C4-2B (cell line): Measurements from ENCODE around the gene NECTIN1.

Experiments used
- H3K27ac ChIP-seq: fragments of 450-650 bp; 2 replicates; pipeline ENCODE4 v1.5.1; 2017
- CTCF ChIP-seq: fragments of 450-650 bp; conservative IDR thresholded peaks from 2 replicates; pipeline ENCODE4 v1.5.1; 2017; ENCODE audit warnings: mild to moderate bottlenecking
- ZFX ChIP-seq: fragments of 450-650 bp; IDR thresholded peaks from 2 replicates; pipeline ENCODE4 v1.6.1; 2017

NECTIN1 gene

GRCh38 chr11:119686177-119686882 lies 42.7 kb downstream of the NECTIN1 start:
- TF ChIP-seq CTCF (no peak), ZFX (no peak)
- no peak overlapping the region for H3K27ac ChIP-seq

DNA sequence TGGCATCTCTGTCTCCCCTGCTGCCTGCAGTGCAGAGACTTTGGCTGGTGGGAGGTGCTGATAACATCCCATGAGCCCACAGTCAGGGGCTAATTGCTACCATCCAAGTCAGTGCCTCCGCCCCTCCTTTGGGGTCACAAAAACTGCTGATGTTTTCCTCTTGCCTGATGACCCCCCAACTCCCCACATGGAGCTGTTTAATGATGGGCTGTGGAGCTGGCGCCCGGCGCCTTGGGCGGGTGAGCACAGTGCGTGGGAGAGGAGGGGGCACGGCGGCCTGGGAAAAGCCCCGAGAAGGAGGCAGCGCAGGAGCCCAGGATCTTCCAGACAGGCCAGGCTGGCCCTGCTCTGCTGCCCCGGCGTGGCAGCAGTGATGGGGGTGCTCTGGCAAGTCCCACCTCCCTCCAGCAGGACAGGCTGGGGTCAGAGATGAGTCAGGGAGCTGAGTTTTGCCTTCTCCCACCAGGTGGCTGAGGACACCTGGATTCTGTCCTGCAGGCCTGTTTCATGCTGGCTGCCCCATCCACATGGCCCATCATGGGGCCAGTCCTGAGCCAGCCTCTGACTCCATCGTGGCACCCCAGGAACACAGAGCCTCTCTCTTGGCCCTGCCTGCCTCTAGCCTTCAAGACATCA lies 43.8 kb downstream of the NECTIN1 start:
- peak overlapping the region; percentile 7; the same call in 1 of the 2 replicates for H3K27ac ChIP-seq
- TF ChIP-seq CTCF (no peak), ZFX (no peak)

GRCh38 chr11:119684361-119685110 lies 44.5 kb downstream of the NECTIN1 start:
- H3K27ac ChIP-seq: peak overlapping the region; percentile 7; the same call in 1 of the 2 replicates
- TF ChIP-seq CTCF (no peak), ZFX (no peak)

DNA sequence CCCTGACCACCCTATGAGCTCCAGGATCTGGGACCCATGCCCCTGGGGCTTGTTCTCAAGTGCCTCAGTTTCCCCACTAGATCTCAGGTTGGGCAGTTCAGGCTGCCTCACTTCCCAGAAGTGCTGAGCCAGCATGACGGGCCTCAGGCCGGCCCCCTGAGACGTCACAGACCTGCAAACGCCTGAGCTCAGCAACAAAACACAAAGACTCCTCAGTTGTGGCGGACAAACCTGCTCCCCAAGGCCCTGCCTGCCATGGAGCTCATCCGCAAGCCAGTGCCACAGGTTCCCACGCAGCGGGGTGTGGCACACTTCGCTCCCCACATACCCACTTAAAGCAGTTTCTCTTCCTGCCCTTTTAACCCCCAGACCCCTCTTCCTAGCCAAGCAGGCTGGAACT lies 45.2 kb downstream of the NECTIN1 start:
- H3K27ac ChIP-seq: peak overlapping the region; percentile 7; the same call in 1 of the 2 replicates
- TF ChIP-seq CTCF (no peak), ZFX (no peak)

DNA sequence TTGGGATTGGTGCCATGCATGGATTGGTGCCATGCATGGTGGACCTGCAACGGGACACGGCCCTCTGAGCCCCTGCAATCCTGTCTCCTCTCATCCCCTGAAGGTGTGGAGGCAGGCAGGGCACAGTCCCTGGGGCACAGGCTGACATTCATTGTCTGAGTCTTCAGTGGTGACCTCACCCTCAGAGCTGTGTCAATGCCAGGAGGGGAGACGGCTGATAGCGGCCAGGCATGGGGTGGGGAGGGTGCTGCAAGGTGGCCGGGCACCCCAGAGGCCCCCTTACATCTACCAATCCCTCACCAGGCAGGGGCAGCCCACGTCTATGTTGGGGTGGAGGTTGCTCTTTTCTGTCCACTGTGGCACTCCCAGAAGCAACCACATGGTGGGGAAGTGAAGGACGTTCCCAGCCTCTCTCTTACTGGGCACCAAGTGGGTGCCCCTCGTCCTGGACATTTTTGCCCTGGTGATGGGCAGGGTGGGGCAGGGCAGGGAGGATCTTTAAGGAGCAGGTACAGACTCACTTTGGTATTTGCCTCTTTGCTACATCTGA lies 47.6 kb downstream of the NECTIN1 start:
- peak overlapping the region; percentile 42 for H3K27ac ChIP-seq
- TF ChIP-seq ZFX: no peak
- TF ChIP-seq CTCF: no peak

DNA sequence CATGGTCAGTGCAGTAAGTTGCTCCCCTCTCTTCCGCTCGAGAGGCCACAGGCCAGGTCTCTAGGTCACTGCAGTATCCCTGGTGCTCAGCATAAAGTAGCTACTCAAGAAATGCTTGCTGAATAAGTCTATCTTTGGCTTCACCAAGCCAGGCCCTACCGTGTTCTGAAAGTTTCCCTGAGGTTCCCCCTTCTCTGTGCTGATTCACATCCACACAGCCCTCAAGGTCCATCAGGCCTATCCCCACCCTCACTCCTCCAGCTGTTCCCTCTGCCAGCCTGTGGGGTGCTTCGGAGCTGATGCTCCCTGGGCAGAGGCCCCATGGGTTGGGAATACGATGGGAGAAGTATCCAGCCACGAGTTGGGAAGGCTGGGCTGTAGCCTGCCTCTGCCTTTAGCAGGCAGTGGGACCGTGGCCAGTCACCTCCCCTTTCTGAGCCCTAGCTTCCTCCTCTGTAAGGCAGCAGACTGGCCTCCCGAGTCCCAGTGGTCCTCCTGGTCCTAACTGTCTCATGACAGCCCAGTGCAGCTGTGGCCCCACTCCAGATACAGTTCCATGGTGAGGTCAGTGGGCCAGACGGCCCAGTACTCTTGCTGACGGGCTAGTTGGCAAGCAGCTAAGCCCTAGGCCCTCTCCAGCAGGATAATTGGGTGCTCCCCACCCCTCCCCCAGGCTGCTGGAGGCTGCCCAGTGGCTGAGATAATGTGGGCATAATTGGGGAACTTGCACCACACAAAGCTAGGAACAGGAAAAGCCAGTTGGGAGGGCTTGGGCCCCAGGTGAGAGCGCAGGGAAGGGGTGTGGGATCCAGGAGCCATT lies 48.2 kb downstream of the NECTIN1 start:
- no peak for TF ChIP-seq ZFX
- TF ChIP-seq CTCF: no peak
- H3K27ac ChIP-seq: peak overlapping the region; percentile 42
